A549 (cell line): ENCODE data around the gene MARK3.

Experiments
- CHD2 ChIP-seq: fragments of 150-350 bp; IDR thresholded peaks from 2 replicates; pipeline ENCODE4 v1.6.1; 2014; ENCODE audit warnings: low read length; ENCODE audit not compliant: partially characterized antibody
- CTCF ChIP-seq: fragments of >200 bp; sonication (Bioruptor Twin); formaldehyde crosslinking; IDR thresholded peaks from 3 replicates; pipeline ENCODE4 v1.5.1; 2016
- EP300 ChIP-seq, 2 experiments: fragments of >200 bp; sonication (Bioruptor Twin); formaldehyde crosslinking; IDR thresholded peaks; 2 replicates in 1 of 2; 3 replicates in 1 of 2; pipeline ENCODE4 v1.6.1; 2016 to 2017
- HDAC2 ChIP-seq: fragments of 200-600 bp; sonication (generic); IDR thresholded peaks from 2 replicates; pipeline ENCODE4 v1.6.1; 2016
- JUN ChIP-seq, 2 experiments: fragments of >200 bp; sonication (Bioruptor Twin); formaldehyde crosslinking; IDR thresholded peaks; 2 replicates in 1 of 2; 3 replicates in 1 of 2; pipeline ENCODE4 v1.6.1; 2016 to 2017
- REST ChIP-seq: fragments of 200-600 bp; sonication (generic); IDR thresholded peaks from 2 replicates; pipeline ENCODE4 v1.6.1; 2016; ENCODE audit warnings: antibody characterized with exemption, mild to moderate bottlenecking, moderate library complexity

DNA sequence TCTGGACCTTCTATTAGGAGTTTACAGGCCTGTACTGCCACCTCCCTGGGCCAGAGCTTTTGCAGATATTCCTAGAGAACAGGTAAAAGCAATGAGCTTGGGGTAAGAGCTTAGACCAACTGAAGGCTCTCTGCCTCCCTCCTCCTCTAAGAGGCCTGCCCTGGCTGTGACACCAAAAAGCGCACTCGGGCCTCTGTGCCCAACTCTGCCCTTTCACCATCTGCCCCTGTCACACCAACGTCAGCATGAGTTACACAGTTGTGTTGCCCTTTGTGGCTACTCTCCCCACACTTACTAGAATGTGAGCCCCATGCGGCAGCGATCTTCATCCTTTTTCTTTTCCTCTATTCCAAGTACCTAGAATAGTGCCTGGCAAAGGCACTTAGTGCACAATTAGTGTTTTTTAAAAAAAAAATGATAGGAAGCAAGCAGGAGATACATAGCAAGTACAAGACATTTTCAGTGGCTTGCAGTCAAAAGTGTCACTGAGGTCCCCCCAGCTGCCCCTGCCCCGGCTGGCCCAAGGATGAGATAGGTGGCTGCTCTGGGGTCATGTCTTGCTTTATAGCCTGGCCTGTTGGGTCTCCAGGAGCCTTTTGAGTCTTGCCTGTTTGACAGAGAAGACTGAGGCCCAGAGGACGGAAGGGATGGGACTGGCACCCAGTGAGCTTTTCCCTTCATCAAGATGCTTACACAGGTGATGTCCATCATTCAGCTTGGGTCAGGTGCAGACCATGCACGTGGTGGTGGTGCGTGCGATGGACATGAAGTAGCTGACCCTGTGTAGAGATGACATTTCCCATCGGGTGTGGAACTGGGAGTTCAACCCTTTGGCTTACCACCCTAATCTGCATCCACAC is 124.9 kb downstream of the MARK3 start:
- TF ChIP-seq REST (no peak), HDAC2 (no peak), CTCF (no peak), EP300 (IDR thresholded peaks at IDR 0.05) (no peak), CHD2 (no peak), JUN (IDR thresholded peaks at IDR 0.05) (no peak)
